HG03064 (cell line): Measurements from ENCODE around the gene FCER2.
"Not testable (repeated sequence)": the region's sequence is repeated elsewhere in the genome, so short reads cannot be mapped to it uniquely, and the experiment has no call there.

Source experiments
- ATAC-seq: cut with Tn5 transposase; IDR thresholded peaks from one replicate; pipeline ENCODE4 v1.9.1; 2021; ENCODE audit warnings: low read depth; ENCODE audit not compliant: unreplicated experiment

Gene FCER2, protein sequence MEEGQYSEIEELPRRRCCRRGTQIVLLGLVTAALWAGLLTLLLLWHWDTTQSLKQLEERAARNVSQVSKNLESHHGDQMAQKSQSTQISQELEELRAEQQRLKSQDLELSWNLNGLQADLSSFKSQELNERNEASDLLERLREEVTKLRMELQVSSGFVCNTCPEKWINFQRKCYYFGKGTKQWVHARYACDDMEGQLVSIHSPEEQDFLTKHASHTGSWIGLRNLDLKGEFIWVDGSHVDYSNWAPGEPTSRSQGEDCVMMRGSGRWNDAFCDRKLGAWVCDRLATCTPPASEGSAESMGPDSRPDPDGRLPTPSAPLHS

GRCh38 chr19:7701654-7702457, at the start of gene FCER2:
TSS of gene FCER2 (minus strand) at chr19:7702131. CDS start at chr19:7699760, 2,371 bp downstream.
- ATAC-seq: no peak

- ATAC-seq: no peak
Observed at GRCh38 chr19:7751157-7751783, 49.3 kb upstream of the FCER2 start.

DNA sequence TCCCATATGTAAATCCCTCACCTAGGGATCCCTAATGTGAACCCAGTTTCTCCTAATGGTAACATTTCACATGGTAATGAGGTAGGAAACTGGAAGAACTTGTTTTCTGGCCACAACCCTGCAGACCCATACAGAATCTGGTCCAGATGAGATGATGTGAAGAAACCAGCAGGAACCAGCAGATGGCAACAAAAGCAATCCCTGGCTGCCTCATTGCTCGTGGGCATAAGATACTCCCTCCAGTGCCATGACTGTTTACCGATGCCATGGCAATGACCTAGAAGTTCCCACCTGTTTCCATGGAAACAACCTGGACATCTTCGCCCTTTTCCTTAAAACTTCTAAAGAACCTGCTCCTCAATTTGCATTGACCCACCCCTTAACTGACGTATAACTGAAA, 46.8 kb upstream of the FCER2 start:
- ATAC-seq: no peak

- ATAC-seq: no peak
Observed at GRCh38 chr19:7748171-7748570, 46.2 kb upstream of the FCER2 start.

DNA sequence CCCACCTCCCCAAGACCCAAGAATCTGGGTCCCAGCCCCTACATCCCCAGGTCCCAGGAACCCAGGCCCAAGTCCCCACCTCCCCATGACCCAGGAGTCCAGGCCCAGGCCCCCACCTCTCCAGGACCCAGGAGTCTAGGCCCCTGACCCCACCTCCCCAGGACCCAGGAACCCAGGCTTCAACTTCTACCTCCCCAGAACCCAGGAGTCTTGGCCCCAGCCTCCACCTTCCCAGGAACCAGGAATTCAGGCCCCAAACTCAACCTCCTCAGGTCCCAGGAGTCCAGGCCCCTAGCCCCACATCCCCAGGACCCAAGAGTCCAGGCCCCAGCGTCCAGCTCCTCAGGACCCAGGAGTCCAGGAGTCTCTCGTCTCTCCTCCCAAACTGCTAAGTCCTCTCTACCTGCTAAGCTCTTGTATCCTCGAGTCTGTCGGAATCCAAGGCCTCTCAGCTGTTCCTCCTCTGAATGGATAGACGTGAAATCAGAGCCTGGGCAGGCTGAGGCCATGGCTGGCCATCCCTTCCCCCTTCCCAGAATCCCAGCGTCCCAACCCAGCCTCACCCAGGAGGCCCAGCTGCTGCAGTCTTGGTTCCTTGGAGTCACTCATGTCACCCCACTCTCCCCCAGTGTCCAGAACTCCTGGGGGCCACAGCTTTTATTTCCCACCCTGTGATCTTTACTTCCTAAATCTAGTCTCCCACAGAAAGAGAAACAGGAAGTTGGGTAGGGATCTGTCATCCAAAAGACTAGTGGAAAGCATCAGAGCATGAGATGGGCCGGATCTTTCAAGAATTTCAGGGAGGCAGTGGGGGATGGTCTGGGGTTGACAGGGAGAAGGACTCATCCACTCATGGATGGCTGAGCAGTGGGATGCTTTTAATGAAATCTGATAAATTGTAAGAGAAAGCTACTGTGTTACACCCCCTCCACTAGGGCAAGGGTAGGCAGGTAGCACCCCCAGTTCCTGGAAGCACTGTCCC, 45.3 kb upstream of the FCER2 start, which contains the start of gene CD209:
Gene CD209, minus strand, starts transcription at position 632 of the 982 bp plus-strand sequence. Its CDS starts 23 bp downstream, at position 609.
- ATAC-seq: no peak

DNA sequence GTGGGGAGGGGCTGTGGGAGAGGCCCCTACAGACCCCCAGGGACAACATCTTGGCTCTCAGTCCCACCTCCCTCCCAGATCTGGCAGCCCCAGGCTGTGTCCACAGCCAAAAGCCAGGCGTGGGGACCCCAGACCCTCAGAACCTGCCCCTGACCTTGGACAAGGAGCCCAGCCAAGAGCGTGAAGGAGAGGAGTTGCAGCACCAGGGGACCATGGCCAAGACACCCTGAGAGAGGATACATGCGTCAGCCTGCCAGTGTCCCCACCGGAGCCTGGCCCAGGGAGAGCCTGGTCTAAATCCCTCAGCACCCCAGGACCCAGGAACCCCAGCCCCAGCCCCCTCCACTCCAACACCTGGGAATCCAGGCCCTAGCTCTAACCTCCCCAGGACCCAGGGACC, 44.4 kb upstream of the FCER2 start:
- ATAC-seq: not testable (repeated sequence)

- ATAC-seq: no peak
Observed at GRCh38 chr19:7744871-7745650, 43.1 kb upstream of the FCER2 start.

GRCh38 chr19:7744199-7744786, 42.4 kb upstream of the FCER2 start:
- ATAC-seq: no peak

DNA sequence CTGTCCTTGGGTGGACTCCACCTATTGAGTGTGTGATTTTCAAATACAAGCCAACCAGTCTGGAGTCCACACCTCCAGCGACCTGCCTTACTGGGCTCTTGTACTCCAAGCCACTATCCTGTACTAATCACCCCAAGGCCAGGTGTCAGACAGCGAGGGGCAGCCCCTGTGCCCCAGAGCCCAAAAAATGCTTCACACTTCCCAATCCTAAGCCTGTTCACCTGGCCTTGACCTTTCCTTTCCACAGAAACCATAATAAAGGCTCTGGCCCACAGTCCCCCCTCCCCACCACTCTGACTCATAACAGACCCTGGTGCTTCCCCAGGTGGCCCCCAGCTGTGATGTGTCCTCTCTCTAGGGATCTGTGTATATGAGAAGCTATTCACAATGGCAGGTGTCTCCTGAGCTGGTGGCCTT, 41.5 kb upstream of the FCER2 start:
- ATAC-seq: no peak

GRCh38 chr19:7742991-7743390, 41.1 kb upstream of the FCER2 start:
- ATAC-seq: no peak

- ATAC-seq: no peak
Observed at GRCh38 chr19:7742575-7742974, 40.6 kb upstream of the FCER2 start.

GRCh38 chr19:7740682-7741054, 38.7 kb upstream of the FCER2 start:
- ATAC-seq: no peak

DNA sequence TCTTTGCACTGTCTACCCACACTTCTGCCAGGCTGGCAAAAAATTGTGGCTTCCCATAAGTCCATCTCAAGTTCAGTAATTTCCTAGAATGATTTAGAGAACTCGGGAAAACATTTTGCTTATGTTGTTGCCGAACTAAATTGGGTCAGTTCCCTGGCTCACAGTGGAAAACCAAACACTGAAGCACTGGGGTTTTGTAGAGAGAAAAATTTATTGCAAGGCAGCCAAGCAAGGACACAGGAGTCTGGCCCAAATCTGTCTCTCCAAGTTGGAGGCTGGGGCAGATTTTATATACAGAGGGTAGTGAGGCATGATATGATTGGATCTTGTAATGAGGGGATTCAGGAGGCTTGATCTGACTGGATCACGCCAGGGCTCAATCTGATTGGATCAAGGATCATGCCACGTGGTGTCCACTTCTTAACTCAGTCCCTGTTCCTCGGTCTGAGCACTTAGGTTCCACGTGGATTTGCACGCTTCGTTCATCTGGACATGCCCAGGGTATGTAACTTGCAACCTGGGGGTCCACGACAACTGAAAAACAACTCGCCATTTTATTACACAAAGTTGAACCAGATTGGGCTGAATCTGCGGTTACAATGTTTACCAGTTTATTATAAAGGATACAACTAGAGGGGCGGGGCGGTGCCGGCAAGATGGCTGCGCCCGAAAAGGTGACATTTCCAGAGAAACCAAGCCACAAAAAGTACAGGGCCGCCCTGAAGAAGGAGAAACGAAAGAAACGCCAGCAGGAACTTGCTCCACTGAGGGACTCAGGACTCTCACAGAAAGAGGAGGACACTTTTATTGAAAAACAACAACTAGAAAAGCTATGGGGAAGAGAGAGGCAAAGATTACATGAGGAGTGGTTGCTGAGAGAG, 38.1 kb upstream of the FCER2 start:
- ATAC-seq: no peak

- no peak for ATAC-seq
Observed at GRCh38 chr19:7739211-7739755, 37.4 kb upstream of the FCER2 start.

GRCh38 chr19:7738023-7738422, 36.1 kb upstream of the FCER2 start:
- no peak for ATAC-seq

DNA sequence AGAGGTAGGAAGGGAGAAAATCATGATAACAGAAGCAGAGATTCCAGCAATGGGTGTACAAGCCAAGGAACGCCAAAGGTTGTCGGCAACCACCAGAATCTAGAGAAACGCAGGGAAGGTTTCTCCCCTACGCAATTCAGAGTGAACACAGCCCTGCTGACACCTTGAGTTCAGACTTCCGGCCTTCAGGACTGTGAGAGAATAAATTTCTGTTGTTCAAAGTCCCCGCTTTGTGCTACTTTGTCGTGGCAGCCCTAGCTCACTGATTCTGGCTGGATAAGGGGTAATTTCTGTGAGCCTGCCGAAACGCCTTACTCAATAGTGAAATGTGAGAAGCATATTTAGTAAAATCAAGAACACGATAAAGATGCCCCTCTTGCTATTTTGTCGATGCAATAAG, 35.3 kb upstream of the FCER2 start:
- no peak for ATAC-seq

DNA sequence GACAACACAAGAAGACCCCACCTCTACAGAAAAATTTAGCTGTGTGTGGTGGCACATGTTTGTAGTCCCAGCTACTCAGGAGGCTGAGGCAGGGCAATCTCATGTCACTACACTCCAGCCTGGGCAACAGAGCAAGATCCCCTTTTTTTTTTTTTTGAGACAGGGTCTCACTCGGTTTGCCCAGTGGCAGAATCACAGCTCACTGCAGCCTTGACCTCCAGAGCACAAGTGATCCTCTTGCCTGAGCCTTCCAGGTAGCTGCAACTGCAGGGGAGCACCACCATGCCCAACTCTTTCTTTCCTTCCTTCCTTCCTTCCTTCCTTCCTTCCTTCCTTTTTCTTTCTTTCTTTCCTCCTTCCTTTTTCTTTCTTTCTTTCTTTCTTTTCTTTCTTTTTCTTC, 34.2 kb upstream of the FCER2 start:
- no peak for ATAC-seq
